Islet precursor cell (in vitro differentiated cells): ENCODE data around the gene PPIC.

Experiments used
- DNase-seq: peaks from one replicate; pipeline ENCODE4 v3.0.0-alpha.2; 2018

Gene PPIC

DNA sequence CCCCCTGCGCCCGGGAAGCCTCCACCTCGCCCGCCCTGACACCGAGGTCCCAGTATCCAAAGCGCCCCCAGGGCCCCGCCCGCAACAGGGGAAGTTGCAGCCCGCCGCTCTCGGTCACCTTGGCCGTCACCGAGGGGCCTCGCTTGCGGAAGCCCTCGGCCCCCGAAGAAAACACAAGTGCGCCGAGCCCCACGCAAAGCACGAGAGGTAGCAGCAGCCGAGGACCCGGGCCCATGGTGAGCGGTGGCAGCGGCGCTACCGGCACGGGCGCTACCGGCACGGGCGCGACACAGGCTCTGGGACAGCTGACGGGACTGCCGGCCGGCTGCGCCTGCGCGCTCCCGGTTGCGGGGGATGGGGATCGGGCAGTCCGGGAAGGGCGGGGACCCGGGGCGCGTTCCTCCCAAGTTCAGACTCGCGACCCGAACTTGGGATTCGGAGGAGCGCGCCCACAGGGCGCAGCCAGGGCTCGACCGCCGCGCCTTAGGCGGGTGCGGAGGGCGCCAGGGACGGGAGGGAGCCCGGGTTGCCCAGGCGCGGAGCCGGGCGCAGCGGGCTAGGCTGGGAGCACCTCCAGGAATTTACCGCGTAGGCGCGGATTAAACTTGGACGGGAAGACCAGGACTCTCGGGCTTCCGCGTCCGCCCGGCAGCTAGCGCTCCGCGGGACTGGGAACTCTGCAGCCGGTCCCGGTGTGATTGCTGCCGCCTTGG is at the start of gene PPIC:
Gene PPIC (minus strand): TSS at position 335 of the 713 bp plus-strand sequence. CDS start 100 bp downstream, at position 235.
- DNase-seq = peak; percentile 93

DNA sequence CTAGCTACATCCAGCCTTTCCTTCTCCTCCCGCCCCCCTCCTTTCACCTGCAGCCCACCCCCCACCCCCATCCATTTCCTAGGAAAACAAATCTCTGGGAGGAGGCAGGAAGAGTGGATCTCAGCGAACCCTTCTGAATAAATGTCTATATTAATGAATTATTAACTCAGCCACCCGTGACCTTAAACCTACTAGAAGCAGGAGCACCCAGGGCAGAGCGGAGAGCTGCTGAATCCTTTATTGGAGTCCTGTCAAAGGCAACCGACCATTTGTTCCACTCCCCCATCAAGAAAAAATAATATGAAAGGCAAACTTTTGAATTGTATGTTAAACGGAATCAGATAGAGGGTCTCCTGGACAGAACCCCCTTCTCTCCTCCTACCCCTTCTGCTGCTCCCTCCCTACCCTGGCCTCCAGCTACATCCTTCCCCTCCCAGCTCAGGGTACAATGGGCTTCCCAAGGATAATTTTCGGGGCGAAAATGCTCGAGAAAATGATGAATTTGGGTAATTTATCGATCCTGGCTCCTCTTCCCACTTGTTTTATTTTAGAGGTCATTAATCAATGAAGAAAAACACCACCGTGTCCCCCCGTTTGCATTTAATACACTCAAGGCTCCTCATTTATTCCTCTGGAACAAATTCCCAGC is 49.2 kb upstream of the PPIC start:
- DNase-seq = no peak

DNA sequence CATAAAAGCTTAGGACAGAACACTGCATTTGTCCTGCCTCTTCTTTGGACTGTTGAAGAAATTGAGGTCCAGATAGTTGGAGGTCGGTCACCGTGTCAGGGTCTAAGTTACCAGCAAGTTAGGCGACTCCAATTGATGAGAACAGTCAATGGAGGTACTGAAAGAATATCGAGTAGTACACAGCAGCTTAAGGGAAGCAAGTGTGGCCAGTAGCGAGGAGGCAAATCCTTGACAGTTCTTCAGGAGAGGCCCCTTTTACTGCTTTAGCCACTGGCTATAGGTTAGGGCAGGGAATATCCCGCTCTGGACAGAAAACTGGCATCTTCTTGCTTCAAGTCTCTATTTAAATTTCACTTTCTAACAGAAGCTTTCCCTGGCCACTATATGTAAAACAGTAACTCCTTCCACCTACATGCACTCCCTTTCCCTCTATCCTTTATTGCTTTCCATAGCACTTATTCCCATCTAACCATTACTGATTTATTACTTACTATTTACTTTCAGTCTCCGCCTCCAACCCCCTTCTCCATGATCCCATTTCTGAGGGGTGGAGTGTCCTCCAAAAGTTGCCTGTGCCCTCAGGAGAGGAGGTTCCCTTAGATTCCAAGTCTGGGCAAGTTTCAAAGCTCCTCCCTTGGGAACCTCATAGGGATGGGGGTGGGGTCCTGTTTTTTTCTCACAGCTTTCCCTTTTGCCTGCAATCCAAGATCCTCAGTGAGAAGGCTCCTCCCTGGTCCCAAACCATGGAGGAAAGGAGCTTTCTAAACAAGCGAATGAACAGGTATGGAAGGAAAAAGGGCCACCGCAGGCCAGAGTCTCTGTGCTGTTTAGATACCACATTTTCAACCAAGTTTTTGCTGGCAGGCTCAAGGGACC is 48.4 kb upstream of the PPIC start:
- DNase-seq = no peak

DNA sequence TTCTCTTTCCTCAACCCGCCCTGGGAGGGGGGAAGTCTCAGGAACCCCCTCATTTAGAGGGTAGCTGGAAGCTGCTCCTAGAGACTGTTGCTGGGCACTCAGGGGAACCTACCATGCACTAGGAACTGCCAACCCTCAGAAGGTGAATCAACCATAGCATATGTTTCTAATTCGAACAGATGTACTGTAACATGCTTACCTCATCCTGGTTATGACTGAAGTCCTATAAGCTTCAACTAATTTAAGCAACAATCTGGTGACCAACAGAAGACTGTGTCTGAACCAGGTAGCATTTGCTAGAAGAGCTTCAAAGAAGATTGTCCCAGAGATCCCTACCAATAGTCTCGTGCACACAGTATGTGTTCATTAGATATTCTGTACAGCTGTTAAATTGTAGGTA is 46.8 kb upstream of the PPIC start:
- DNase-seq = no peak

DNA sequence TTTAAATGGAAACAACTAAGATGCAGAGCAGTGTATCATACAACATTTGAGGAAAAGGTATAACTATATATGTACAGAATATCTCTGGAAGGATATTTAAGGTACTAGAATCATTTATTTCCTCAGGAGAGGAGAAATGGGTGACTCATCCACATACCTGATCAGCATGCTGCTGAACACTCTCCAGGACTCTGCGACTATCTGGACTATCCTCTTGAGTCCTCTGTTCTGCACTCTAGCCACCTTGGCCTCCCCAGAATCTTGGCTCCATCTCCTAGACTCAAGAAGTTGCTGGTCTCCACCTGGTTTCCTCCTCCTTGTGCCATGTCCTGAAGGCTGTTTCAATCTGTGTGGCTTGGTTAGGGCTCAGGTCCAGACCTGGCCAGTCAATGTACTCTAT is 43.7 kb upstream of the PPIC start:
- peak; percentile 42 for DNase-seq

DNA sequence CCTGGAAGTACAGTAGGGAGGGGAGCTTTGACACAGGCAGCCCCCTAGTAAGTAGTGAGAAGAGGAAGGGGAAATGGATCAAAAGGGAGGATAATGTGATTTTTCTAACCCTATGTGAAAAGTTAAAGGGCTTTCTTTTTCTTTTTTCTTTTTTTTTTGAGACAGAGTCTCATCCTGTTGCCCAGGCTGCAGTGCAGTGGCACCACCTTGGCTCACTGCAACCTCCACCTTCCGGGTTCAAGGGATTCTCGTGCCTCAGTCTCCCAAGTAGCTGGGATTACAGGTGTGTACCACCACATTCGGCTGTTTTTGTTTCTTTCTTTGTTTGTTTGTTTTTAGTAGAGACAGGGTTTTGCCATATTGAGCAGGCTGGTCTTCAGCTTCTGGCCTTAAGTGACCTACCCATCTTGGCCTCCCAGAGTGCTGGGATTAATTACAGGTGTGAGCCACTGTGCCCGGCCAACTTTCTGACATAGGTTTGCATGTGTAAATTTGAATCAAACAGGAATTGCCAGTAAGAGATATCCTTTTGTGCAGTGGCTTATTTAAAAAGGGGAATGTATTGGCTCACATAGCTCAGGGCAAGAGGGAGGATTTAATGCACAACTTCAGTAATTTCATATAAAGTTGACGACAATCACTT is 39.1 kb upstream of the PPIC start:
- DNase-seq = peak; percentile 12

DNA sequence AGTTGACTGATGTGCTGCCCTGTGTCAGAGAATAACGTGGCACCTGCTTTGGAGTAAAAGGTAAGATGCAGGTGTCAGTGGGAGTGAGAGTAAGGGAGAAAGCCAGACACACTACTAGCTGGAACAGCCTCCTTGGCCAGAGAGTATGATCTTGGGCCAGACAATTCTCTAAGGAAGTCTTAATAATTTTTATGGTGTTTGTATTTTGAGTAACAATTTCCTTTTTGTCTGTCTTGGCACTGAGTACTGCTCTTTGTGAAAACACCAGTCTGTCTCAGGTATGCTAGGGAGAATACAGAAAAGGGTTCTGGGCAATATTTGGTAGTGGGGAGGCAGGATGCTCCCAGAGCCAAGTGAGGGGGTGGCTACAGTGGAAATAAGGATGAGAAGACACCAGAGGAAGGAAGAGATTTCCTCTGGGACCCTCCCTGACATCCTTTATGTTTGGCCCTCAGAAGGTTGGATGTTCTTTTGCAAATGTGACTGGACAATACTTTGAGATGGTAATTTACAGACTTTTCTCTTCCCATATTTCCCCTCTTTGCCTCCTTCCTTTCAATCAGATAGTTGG is 31.9 kb upstream of the PPIC start:
- DNase-seq = no peak

DNA sequence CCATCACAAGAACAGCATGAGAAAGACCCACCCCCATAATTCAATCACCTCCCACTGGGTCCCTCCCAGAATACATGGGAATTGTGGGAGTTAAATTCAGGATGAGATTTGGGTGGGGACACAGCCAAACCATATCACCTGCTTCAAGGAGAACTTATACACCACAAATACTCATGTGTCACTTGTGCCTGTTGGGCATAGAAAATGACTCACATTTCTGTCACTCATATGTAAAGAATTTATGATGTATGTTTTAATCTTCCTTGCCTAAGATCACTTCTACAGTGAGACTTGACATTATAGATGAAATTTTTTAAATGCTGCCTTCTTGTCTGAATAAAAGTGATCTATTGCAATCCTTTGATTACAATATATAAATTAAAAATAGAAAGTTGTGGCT is 29.5 kb upstream of the PPIC start:
- no peak for DNase-seq

DNA sequence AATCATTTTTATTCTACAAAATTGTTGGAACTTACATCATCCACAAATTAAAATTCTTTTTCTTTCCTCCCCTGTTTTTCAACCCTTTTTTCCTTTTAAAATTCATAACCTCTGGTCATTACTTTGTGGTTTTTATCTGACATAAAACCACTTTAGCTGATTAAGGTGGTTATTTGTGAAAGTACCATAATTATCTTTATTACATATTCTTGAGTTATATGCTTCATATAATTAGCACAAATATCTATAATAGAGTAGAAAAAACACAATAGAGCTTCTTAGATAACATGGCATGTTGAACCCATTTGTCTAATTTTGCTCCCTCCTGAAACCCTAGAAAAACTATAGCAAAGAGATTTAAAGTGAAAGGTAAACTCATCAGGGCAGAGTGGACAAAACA is 22.9 kb upstream of the PPIC start:
- no peak for DNase-seq

DNA sequence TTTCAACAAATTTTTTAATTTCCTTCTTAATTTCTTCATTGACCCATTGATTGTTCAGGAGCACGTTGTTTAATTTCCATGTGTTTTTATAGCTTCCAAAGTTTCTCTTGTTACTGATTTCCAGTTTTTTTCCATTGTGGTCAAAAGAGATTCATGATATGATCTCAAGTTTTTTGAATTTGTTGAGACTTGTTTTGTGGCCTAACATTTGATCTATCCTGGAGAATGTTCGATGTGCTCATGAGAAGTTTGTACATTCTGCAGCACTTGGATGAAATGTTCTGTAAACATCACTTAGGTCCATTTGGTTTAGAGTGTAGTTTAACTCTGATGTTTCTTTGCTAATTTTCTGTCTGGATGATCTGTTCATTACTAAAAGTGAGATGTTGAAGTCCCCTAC is 14.7 kb upstream of the PPIC start:
- DNase-seq = no peak

DNA sequence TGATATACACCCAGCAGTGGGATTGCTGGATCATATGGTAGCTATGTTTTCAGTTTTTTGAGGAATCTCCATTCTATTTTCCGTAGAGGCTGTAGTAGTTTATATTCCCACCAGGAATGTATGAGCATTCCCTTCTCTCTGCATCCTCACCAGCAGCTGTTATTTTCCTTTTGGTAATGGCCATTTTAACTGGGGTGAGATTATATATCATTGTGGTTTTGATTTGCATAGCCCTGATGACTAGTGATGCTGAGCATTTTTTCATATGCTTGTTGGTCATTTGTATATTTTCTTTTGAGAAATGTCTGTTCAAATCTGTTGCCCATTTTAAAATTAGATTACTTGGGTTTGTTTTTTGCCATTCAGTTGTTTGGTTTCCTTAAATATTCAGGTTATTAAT is 11.2 kb upstream of the PPIC start:
- no peak for DNase-seq

DNA sequence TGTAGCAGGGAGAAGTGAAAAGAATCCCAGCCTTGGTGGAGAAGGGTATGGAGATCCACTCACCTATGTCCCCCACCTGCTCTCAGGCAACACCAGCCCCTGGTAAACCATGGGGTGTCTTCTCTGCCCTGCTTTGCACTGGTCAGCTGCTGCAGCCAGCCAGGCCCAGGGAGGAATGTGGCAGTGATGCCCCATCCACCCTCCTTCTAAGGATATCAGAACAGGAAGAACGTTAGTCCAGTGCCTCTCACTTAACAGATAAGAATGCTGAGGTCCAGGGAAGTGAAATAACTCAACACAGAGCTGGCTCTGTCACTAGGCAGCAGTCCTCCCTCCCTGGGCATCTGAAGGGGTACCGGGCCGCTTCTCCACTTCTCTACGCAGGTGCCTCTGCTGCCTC is 9.7 kb upstream of the PPIC start:
- DNase-seq = peak; percentile 72

DNA sequence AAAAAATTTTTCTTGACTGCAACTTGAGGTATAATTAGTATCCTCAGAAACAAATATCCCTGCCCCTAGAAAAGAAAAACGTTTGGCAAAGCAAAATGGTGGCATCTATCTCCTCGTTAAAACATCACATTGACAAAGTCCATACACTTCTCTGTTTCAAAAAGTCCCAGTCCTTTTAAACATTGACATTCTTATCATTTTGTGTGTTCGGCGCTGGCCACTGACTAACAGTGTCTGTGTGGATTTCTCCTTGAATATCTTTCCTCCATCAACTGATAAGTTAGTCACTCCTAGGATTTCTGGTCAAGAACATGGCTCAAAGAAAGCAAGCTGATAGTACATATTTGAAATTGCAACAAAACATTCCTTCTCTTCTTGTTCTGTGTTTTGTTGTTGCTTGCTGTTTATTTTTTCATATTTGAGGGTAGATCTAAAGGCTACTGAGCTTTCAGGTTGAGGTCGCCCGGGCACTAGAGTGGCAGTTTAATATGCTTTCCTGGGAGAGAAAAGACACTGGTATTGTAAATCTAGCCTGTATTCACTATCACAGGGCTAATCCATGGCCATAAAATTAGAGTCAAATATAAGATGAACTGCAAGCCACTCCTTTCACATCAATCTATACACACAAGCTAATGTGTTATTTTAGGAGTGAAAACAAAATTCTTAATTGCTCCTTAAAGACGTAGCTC is 8.5 kb upstream of the PPIC start:
- peak; percentile 66 for DNase-seq

DNA sequence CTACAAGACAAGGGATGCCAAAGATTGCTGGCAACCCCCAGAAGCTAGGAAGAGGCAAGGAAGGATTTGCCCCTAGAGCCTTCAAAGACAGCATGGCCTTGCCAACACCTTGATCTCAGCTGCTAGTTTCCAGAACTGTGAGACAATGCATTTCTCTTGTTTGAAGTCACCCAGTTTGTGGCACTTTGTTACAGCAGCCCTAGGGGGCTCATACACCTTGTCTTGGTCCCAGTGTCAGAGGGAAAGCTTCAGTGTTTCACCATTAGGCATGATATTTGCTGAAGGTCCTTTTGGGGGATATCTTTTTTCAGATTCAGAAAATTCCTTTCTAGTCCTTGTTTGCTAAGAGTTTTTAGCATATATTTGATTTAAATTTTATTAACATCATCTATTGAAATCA is 3.1 kb upstream of the PPIC start:
- no peak for DNase-seq

DNA sequence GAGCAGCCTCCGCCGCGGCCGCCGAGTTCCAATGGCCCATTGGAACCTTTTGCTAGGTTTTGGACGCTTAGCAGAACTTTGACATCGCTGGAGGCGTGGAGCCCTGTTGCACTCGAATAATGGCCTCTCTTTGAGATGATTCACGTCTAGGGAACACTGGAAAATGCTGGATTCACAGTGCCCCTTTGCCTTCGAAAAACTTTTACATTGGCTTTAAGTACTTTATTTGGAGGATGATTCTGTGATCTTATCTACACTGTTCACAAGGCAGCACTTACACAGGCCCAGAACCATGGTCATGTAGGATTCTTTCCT is 536 bp upstream of the PPIC start:
- DNase-seq = no peak

DNA sequence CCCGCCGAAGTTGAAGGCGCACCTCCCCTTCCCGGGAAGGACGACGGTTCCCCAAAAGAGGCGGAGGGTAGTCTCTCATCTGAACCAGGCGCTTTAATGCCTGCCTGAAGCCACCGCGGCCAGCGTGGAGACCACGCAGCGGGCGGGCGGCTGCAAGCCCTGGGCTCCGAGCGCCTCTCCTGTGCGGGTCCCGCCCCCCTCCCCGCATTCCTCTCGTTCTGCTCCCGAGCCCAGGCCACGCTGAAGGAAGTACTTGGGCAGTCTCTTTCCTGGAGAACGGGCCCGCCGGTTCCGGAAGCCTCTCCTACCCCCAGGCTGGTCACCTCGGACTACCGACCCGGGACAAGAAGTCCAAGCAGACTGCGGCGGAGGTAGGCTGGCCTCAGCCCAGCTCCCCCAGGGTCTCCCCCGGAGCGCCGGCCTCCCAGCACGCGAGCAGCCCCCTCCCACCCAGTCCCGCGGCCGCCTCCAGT is 571 bp downstream of the PPIC start:
- peak; percentile 88 for DNase-seq

DNA sequence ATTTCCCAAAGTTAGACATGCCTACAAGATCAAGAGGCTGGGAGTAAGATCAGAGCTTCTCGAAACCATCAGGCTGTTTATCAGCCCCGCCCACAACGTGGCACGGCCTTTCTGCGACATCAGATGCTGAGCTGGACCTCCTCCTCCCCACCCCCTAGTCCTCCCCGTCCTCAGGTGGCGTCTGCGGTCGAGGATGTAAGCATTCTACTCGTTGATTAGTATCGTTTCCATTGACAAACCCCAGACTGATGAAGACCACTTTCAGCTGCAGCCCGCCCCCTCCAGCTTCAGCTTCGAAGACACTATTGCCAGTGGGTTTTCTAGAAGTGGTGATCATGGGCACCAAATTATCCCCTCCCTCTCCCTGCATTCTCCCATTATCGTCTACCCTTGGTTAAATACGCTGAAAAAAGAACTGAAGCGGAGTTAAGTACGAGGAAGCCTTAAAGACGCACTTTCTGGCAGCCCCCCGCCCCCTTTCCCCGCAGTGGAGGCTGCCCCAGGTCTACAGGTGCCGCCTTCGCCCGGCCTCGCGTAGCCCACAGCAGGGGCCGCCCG is 1.1 kb downstream of the PPIC start:
- DNase-seq = peak; percentile 83

DNA sequence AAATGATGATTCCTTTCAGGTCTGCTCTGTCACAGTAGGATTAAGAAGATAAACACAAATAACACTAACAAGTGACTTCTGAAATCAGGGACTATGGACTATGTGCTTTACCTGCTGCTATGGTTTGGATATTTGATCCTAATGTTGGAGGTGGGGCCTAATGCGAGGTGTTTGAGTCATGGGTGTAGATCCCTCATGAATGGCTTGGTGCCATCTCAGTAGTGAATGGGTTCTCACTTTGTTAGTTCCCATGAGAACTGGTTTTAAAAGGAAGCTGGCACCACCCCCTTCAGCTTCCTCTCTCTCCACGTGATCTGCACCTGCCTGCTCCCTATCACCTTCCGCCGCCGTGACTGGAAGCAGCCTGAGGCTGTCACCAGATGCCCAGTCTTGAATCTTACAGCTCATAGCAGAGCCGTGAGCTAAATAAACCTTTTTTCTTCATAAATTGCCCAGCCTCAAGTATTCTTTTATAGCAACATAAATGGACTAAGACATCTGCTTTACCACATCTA is 3.3 kb downstream of the PPIC start:
- DNase-seq = no peak

DNA sequence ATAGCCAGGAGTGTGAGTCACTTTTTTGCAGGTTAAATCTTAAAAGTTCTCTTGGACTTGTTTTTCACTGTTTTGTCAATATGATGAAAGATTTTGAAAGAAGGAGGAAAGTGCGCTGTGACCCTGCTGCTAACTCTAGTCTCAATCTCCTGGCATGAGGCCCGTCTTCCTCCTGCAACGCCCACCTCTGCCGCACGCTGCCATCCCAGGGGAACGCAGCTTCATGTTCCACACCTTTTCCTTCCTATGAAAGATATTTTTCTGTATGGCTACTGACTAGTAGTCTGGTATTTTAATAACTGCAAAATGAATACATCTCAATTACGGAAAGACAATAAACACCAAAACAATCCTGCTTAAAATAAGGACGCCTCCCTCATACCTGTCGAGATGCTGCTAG is 8.3 kb downstream of the PPIC start:
- no peak for DNase-seq

DNA sequence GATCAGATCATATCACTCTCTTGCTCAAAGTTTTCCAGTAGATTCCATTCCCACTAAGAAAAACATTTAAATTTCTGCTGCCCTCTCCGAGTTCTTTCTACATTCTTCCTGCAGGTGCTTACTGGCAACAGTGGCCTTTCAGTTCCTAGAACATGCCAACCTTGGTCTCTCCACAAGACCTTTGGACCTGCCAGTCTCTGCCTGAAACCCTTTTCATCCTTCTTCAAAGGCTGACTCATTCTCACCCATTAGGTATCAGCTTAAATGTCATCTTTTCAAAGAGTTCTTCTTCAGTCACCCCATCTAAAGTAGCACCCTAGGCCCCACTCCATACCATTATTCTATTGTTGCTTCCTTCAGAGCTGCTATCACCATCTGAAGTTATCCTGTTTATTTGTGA is 21.8 kb downstream of the PPIC start:
- DNase-seq = no peak

DNA sequence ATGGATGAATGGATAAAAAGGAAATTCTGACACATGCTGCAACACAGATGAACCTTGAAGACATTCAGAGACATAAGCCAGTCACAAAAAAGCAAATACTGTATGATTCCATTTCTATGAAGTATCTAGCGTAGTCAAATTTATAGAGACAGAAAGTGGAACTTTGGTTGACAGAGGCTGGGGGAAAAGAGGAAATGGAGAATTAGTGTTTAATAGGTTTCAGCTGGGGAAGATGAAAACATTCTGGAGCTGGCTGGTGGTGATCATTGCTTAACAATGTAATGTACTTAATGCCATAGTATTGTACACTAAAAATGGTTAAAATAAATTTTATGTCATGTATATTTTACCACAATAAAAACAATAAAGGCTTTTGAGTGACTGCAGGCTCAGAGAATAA is 24.2 kb downstream of the PPIC start:
- no peak for DNase-seq

DNA sequence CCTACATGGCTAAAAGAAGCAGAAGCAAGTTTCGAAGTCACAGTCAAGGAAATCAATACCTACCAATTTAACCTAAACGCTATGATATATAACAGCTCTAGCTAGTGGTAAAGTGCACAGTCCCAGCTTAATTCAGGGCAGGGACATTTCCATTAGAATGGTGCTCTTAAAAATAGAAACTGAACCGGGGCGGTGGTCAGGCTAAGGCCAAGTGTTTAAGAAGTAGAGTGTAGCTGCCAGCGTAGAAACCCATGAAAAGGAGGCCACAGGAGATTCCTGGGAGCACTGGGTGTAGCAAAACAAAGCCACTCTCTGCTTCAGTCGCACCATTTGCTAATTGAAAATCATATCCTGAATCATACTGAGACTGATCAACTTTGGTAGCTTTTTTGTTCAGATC is 28.8 kb downstream of the PPIC start:
- no peak for DNase-seq
